PFSK-1 (cell line): ENCODE data around the gene PLPPR2.

Source experiments
- FOXP2 ChIP-seq: optimal IDR thresholded peaks from 2 replicates; pipeline ENCODE3; 2011; ENCODE audit warnings: borderline replicate concordance, control low read depth, inconsistent platforms; ENCODE audit not compliant: insufficient read depth; ENCODE audit errors: extremely low read length, extremely low read depth
- POLR2AphosphoS5 ChIP-seq: IDR thresholded peaks from 2 replicates; pipeline ENCODE4 v1.6.1; 2012; ENCODE audit warnings: low read depth, mild to moderate bottlenecking, control low read depth, low read length, moderate library complexity
- SIN3A ChIP-seq: IDR thresholded peaks from 2 replicates; pipeline ENCODE4 v1.6.1; 2012; ENCODE audit warnings: mild to moderate bottlenecking, low read length, moderate library complexity, borderline replicate concordance; ENCODE audit not compliant: insufficient read depth
- TAF1 ChIP-seq: IDR thresholded peaks from 2 replicates; pipeline ENCODE4 v1.6.1; 2012; ENCODE audit warnings: low read length, control low read depth, borderline replicate concordance; ENCODE audit not compliant: insufficient read depth
- TF ChIP-seq, protein P1 (sequence below), 2 experiments: IDR thresholded peaks; 2 replicates each; pipeline versions ENCODE4 v1.6.1 to v1.8.0; 2011 to 2012; ENCODE audit warnings: low read depth in 2 of 2, low read length in 2 of 2, control low read depth in 1 of 2, inconsistent platforms in 1 of 2, mild to moderate bottlenecking in 1 of 2, moderate library complexity in 1 of 2; ENCODE audit not compliant: insufficient read depth in 1 of 2

DNA sequence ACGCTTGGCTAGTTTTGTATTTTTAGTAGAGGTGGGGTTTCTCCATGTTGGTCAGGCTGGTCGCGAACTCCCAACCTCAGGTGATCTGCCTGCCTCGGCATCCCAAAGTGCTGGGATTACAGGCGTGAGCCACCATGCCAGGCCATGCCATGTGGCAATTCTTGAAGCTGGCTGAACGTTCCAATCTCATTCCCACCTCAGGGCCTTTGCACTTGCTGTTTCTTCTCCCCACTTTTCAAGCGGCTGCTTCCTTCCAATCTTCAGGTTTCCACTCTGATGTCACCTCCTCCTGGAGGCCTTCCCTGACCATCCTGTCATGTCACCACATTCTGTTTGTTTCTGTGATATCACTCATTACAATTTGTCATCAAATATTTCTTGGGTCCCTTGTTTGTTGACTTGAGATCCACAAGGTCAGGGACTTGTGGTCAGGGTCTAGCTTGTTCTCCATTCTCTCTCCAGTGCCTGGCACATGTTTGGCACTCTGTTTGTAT lies 24.7 kb downstream of the PLPPR2 start:
- TF ChIP-seq POLR2AphosphoS5 (no peak), TAF1 (no peak), FOXP2 (no peak), SIN3A (no peak)
- TF ChIP-seq, protein P1, sequence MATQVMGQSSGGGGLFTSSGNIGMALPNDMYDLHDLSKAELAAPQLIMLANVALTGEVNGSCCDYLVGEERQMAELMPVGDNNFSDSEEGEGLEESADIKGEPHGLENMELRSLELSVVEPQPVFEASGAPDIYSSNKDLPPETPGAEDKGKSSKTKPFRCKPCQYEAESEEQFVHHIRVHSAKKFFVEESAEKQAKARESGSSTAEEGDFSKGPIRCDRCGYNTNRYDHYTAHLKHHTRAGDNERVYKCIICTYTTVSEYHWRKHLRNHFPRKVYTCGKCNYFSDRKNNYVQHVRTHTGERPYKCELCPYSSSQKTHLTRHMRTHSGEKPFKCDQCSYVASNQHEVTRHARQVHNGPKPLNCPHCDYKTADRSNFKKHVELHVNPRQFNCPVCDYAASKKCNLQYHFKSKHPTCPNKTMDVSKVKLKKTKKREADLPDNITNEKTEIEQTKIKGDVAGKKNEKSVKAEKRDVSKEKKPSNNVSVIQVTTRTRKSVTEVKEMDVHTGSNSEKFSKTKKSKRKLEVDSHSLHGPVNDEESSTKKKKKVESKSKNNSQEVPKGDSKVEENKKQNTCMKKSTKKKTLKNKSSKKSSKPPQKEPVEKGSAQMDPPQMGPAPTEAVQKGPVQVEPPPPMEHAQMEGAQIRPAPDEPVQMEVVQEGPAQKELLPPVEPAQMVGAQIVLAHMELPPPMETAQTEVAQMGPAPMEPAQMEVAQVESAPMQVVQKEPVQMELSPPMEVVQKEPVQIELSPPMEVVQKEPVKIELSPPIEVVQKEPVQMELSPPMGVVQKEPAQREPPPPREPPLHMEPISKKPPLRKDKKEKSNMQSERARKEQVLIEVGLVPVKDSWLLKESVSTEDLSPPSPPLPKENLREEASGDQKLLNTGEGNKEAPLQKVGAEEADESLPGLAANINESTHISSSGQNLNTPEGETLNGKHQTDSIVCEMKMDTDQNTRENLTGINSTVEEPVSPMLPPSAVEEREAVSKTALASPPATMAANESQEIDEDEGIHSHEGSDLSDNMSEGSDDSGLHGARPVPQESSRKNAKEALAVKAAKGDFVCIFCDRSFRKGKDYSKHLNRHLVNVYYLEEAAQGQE (IDR thresholded peaks at IDR 0.05; ENCODE audit: insufficient read depth in 1 of 2, low read depth in 2 of 2, low read length in 2 of 2): no peak
